ENCODE data around the gene SF3B6. TPM values are rescaled to one million over a fixed set of nuclear protein-coding genes. Genes with fewer than 3 reads are reported as not detected.

The SF3B6 gene
- total and polyA plus RNA-seq, 9 of the 15 experiments (the other 6 are each of a cell fraction or from before 2014, with no cell fraction given) = 146 to 591 (median 295) TPM

DNA sequence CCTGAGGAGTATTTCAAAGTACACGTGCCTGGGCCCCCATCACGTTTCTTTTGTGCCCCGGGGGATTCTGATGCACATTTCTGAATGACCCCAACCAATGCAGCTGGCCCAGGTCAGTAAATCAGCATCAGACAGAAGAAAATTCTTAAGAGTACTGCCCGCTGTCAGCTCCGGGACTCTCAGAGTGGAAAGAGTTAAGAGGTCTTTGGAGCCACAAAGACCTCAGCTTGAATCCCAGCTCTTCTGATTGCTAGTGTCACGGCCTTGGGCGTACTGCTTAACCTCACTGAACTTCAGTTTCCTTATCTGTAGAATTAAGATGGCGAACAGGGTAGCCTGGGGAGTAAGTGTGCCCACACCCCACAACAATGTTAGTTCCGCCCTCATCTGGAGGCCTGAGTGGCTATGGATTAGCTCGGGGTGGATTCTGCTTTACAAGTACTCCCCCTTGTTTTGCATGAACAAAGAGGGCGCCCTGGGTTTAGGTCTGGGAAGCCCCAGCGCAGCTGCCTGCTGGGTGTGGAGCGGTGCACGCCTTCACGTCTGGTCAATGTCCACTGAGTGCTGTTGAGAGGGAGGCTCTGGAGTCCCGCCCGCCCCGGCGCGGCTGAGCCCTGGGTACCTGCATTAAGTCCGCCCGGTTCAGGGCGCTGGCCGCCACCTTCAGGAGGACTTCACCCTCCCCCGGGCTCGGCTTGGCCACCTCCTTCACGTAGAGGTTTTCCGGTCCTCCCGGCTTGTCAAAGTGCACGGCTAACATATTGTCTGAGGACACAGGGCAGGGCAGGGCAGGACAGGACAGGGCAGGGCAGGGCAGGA is 7.7 kb upstream of the SF3B6 start (continued):
- 0 out of 4 replicates have a peak, but pooled peaks of 1 of the 2 experiments have one; percentile 3 for TF ChIP-seq SIN3A (IDR thresholded peaks at IDR 0.05; ENCODE audit: borderline replicate concordance in 2 of 2, control insufficient read depth in 1 of 2, low read depth in 2 of 2, low read length in 2 of 2)
- peak; percentile 5; the same call in 1 of the 2 replicates for TF ChIP-seq CREM (IDR thresholded peaks at IDR 0.05; ENCODE audit: low read depth)
- 0 out of 2 replicates have a peak, but pooled peaks have one; percentile 18 for TF ChIP-seq ZNF589 (CRISPR knock-in tag; IDR thresholded peaks at IDR 0.05; ENCODE audit: low read depth)
- 0 out of 2 replicates have a peak, but pooled peaks have one; percentile 16 for TF ChIP-seq POLR2AphosphoS5 (IDR thresholded peaks at IDR 0.05; ENCODE audit: control insufficient read depth, insufficient read depth, low read depth, low read length)
- no peak for TF ChIP-seq ZNF12 (CRISPR knock-in tag; IDR thresholded peaks at IDR 0.05)
- peak; percentile 43; the same call in 1 of the 2 replicates for TF ChIP-seq MBD2 (IDR thresholded peaks at IDR 0.05; ENCODE audit: borderline replicate concordance, low read depth)
- peak; percentile 51 to 65; a peak in 2 of 4 replicates for TF ChIP-seq FOXK2 (conservative IDR thresholded peaks at IDR 0.05 in 1 of 2, IDR thresholded peaks at IDR 0.05 in 1 of 2; ENCODE audit: low read depth in 2 of 2)
- 0 out of 4 replicates have a peak, but pooled peaks of 1 of the 2 experiments have one; percentile 75 for TF ChIP-seq TEAD1 (CRISPR knock-in tag; IDR thresholded peaks at IDR 0.05)
- TF ChIP-seq, protein P1, sequence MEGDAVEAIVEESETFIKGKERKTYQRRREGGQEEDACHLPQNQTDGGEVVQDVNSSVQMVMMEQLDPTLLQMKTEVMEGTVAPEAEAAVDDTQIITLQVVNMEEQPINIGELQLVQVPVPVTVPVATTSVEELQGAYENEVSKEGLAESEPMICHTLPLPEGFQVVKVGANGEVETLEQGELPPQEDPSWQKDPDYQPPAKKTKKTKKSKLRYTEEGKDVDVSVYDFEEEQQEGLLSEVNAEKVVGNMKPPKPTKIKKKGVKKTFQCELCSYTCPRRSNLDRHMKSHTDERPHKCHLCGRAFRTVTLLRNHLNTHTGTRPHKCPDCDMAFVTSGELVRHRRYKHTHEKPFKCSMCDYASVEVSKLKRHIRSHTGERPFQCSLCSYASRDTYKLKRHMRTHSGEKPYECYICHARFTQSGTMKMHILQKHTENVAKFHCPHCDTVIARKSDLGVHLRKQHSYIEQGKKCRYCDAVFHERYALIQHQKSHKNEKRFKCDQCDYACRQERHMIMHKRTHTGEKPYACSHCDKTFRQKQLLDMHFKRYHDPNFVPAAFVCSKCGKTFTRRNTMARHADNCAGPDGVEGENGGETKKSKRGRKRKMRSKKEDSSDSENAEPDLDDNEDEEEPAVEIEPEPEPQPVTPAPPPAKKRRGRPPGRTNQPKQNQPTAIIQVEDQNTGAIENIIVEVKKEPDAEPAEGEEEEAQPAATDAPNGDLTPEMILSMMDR (IDR thresholded peaks at IDR 0.05 in 2 of 3, conservative IDR thresholded peaks at IDR 0.05 in 1 of 3; ENCODE audit: insufficient read depth in 2 of 3, low read depth in 1 of 3, low read length in 3 of 3) = peak in 2 of 3 experiments; percentile 9 to 19; a peak in 2 of 6 replicates
- peak; percentile 29; the same call in 1 of the 2 replicates for TF ChIP-seq ZNF584 (CRISPR knock-in tag; IDR thresholded peaks at IDR 0.05; ENCODE audit: low read depth)
- TF ChIP-seq ZNF561 (CRISPR knock-in tag; conservative IDR thresholded peaks at IDR 0.05) = no peak
- peak; percentile 7; the same call in 1 of the 2 replicates for TF ChIP-seq BCOR (IDR thresholded peaks at IDR 0.05)
- 0 out of 2 replicates have a peak, but pooled peaks have one; percentile 72 for TF ChIP-seq PURB (CRISPR knock-in tag; IDR thresholded peaks at IDR 0.05; ENCODE audit: low read depth)

All from K562 (cell line).